ENCODE results near the gene FOXP3.
A peak's percentile ranks its signal among the peaks of the same experiment; 100 is the strongest.
"Not testable (repeated sequence)": the region's sequence is repeated elsewhere in the genome, so short reads cannot be mapped to it uniquely, and the experiment has no call there.

Gene FOXP3

GRCh38 chrX:49300703-49301102 is 36.2 kb upstream of the FOXP3 start:
- DNase-seq = no peak
- H3K79me2 ChIP-seq (ENCODE audit: insufficient read depth, low read length) = no peaks in the 10 kb centered on the region
- no peaks in the 10 kb centered on the region for H4K20me1 ChIP-seq (ENCODE audit: insufficient read depth, low read length)
- no peak overlapping the region for H3K4me2 ChIP-seq (ENCODE audit: insufficient read depth, low read length)
- no peaks in the 10 kb centered on the region for H3K27me3 ChIP-seq (ENCODE audit: insufficient read depth, low read length, poor library complexity)
- H3K9me3 ChIP-seq (ENCODE audit: insufficient read depth, low read length, severe bottlenecking) = no peaks in the 10 kb centered on the region
- no peak for ATAC-seq (ENCODE audit: insufficient read depth, low read depth)
- H3K9ac ChIP-seq (ENCODE audit: low read depth, low read length) = no peak overlapping the region
- no peak overlapping the region for H2AFZ ChIP-seq (ENCODE audit: low read depth, low read length)
- H3K27ac ChIP-seq (ENCODE audit: low read length) = no peak overlapping the region
- H3K36me3 ChIP-seq (ENCODE audit: insufficient read depth, low read length) = no peaks in the 10 kb centered on the region
- TF ChIP-seq EZH2 (IDR thresholded peaks at IDR 0.05; ENCODE audit: borderline replicate concordance, low read depth, low read length, severe bottlenecking) = no peak
- TF ChIP-seq, protein P1, sequence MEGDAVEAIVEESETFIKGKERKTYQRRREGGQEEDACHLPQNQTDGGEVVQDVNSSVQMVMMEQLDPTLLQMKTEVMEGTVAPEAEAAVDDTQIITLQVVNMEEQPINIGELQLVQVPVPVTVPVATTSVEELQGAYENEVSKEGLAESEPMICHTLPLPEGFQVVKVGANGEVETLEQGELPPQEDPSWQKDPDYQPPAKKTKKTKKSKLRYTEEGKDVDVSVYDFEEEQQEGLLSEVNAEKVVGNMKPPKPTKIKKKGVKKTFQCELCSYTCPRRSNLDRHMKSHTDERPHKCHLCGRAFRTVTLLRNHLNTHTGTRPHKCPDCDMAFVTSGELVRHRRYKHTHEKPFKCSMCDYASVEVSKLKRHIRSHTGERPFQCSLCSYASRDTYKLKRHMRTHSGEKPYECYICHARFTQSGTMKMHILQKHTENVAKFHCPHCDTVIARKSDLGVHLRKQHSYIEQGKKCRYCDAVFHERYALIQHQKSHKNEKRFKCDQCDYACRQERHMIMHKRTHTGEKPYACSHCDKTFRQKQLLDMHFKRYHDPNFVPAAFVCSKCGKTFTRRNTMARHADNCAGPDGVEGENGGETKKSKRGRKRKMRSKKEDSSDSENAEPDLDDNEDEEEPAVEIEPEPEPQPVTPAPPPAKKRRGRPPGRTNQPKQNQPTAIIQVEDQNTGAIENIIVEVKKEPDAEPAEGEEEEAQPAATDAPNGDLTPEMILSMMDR (IDR thresholded peaks at IDR 0.05; ENCODE audit: borderline replicate concordance, extremely low read depth, low read length, poor library complexity, severe bottlenecking) = no peak
- no peak overlapping the region for H3K4me3 ChIP-seq (ENCODE audit: low read depth in 1 of 2, low read length in 2 of 2)
- no peaks in the 10 kb centered on the region for H3K4me1 ChIP-seq (ENCODE audit: insufficient read depth, low read length)

DNA sequence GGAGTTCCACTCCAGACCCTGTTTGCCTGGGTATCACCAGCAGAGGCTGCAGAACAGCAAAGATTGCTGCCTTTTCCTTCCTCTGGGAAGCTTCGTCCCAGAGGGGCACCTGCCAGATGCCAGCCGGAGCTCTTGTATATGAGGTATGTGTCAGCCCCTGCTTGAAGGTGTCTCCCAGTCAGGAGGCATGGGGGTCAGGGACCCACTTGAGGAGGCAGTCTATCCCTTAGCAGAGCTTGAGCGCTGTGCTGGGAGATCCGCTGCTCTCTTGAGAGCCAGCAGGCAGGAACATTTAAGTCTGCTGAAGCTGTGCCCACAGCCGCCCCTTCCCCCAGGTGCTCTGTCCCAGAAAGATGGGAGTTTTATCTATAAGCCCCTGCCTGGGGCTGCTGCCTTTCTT is 34.8 kb upstream of the FOXP3 start:
- not testable (repeated sequence) for H3K4me3 ChIP-seq (ENCODE audit: low read depth in 1 of 2, low read length in 2 of 2); H2AFZ ChIP-seq (ENCODE audit: low read depth, low read length); H3K9me3 ChIP-seq (ENCODE audit: insufficient read depth, low read length, severe bottlenecking); H3K27me3 ChIP-seq (ENCODE audit: insufficient read depth, low read length, poor library complexity); H3K9ac ChIP-seq (ENCODE audit: low read depth, low read length); H3K36me3 ChIP-seq (ENCODE audit: insufficient read depth, low read length); ATAC-seq (ENCODE audit: insufficient read depth, low read depth); DNase-seq; H3K79me2 ChIP-seq (ENCODE audit: insufficient read depth, low read length); H3K4me2 ChIP-seq (ENCODE audit: insufficient read depth, low read length); H4K20me1 ChIP-seq (ENCODE audit: insufficient read depth, low read length); H3K27ac ChIP-seq (ENCODE audit: low read length); H3K4me1 ChIP-seq (ENCODE audit: insufficient read depth, low read length)

DNA sequence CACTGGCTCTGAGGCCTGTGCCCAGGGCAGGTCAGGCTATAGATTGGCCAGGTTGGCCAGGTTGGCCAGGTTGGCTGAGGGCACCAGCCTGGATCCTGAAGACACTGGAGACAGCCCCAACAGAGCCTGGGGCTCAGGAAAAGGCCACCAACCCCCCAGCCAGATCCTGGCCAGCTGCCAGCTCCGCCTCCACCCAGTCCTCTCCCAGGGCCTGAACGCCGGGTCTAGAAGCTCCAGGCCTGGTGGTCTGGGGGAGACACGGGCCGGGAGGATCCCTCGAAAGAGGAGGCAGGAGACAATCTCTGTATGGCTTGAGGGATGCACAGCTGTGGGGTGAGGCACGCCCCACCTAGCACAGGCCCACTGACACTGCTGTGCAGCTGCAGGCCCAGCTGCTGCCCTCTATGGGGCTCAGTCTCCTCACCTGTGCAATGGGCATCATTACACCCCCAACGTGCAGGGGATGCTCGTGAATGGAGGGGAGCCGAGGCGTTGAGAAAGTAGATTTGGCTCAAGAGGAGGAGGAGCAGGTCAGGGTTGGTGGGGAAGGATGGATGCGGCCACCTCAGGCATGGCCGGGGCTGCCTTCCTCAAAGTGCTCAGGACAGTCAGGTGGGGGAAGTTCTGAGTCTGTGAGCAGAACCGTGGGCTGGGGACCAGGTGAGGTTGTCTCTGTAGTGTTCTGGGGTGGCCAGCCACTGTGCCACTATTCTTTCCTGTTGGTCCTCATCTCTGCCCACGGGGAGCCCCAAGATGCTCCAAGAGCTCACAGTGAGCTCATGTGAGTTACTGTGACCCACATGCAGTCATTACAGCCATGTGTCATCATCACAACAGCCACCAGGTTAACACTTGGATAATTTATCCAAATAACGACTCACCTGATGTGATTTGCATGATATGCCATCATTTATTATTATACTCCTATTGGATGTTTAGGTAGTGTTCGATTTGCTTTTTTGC is 28.2 kb upstream of the FOXP3 start:
- H3K79me2 ChIP-seq (ENCODE audit: insufficient read depth, low read length) = no peaks in the 10 kb centered on the region
- no peak for ATAC-seq (ENCODE audit: insufficient read depth, low read depth)
- H4K20me1 ChIP-seq (ENCODE audit: insufficient read depth, low read length) = no peaks in the 10 kb centered on the region
- H3K4me1 ChIP-seq (ENCODE audit: insufficient read depth, low read length) = no peaks in the 10 kb centered on the region
- H3K9ac ChIP-seq (ENCODE audit: low read depth, low read length) = no peak overlapping the region
- no peak overlapping the region for H3K4me2 ChIP-seq (ENCODE audit: insufficient read depth, low read length)
- no peaks in the 10 kb centered on the region for H3K9me3 ChIP-seq (ENCODE audit: insufficient read depth, low read length, severe bottlenecking)
- TF ChIP-seq, protein P1 (IDR thresholded peaks at IDR 0.05; ENCODE audit: borderline replicate concordance, extremely low read depth, low read length, poor library complexity, severe bottlenecking) = no peak
- no peak for TF ChIP-seq EZH2 (IDR thresholded peaks at IDR 0.05; ENCODE audit: borderline replicate concordance, low read depth, low read length, severe bottlenecking)
- H3K27ac ChIP-seq (ENCODE audit: low read length) = no peak overlapping the region
- no peak overlapping the region for H2AFZ ChIP-seq (ENCODE audit: low read depth, low read length)
- H3K4me3 ChIP-seq (ENCODE audit: low read depth in 1 of 2, low read length in 2 of 2) = no peak overlapping the region
- no peaks in the 10 kb centered on the region for H3K27me3 ChIP-seq (ENCODE audit: insufficient read depth, low read length, poor library complexity)
- no peak for DNase-seq
- no peaks in the 10 kb centered on the region for H3K36me3 ChIP-seq (ENCODE audit: insufficient read depth, low read length)

GRCh38 chrX:49291615-49292337 is 27.3 kb upstream of the FOXP3 start:
- Histone ChIP-seq H3K27ac (ENCODE audit: low read length) (no peak overlapping the region), H3K4me3 (ENCODE audit: low read depth in 1 of 2, low read length in 2 of 2) (no peak overlapping the region), H3K36me3 (ENCODE audit: insufficient read depth, low read length) (no peaks in the 10 kb centered on the region), H3K4me2 (ENCODE audit: insufficient read depth, low read length) (no peak overlapping the region), H3K79me2 (ENCODE audit: insufficient read depth, low read length) (no peaks in the 10 kb centered on the region), H4K20me1 (ENCODE audit: insufficient read depth, low read length) (no peaks in the 10 kb centered on the region), H3K9me3 (ENCODE audit: insufficient read depth, low read length, severe bottlenecking) (no peaks in the 10 kb centered on the region), H3K9ac (ENCODE audit: low read depth, low read length) (no peak overlapping the region), H2AFZ (ENCODE audit: low read depth, low read length) (peak overlapping the region; percentile 26; the same call in 1 of the 2 replicates), H3K4me1 (ENCODE audit: insufficient read depth, low read length) (no peaks in the 10 kb centered on the region), H3K27me3 (ENCODE audit: insufficient read depth, low read length, poor library complexity) (no peaks in the 10 kb centered on the region)
- peak; percentile 90 for ATAC-seq (ENCODE audit: insufficient read depth, low read depth)
- no peak for TF ChIP-seq EZH2 (IDR thresholded peaks at IDR 0.05; ENCODE audit: borderline replicate concordance, low read depth, low read length, severe bottlenecking)
- TF ChIP-seq, protein P1 (IDR thresholded peaks at IDR 0.05; ENCODE audit: borderline replicate concordance, extremely low read depth, low read length, poor library complexity, severe bottlenecking) = peak; percentile 85
- peak; percentile 68 for DNase-seq
